GM23248 (cell line): Measurements from ENCODE around the gene UST. TPM values are rescaled to one million over a fixed set of nuclear protein-coding genes. Genes with fewer than 3 reads are reported as not detected.
A peak's percentile ranks its signal among the peaks of the same experiment; 100 is the strongest.

ENCODE experiments used
- DNase-seq: peaks from one replicate; pipeline ENCODE4 v3.0.0-alpha.2; 2015
- H2AFZ ChIP-seq: fragments of 200-600 bp; sonication (generic); 2 replicates; pipeline ENCODE4 v1.6.1; 2016; ENCODE audit warnings: antibody characterized with exemption
- H3F3A ChIP-seq: fragments of 200-600 bp; sonication (generic); 2 replicates; pipeline ENCODE4 v1.6.1; 2016; ENCODE audit warnings: mild to moderate bottlenecking, antibody characterized with exemption, mixed run types; ENCODE audit not compliant: insufficient read depth
- H3K27ac ChIP-seq: fragments of 200-600 bp; sonication (generic); 2 replicates; pipeline ENCODE4 v1.5.1; 2016; ENCODE audit warnings: mild to moderate bottlenecking
- H3K27me3 ChIP-seq: fragments of 200-600 bp; sonication (generic); replicated peaks from 2 replicates; pipeline ENCODE4 v1.6.1; 2016; ENCODE audit warnings: mild to moderate bottlenecking; ENCODE audit not compliant: insufficient read depth
- H3K36me3 ChIP-seq: fragments of 200-600 bp; sonication (generic); 2 replicates; pipeline ENCODE4 v1.6.1; 2016; ENCODE audit warnings: low read depth, mild to moderate bottlenecking
- H3K4me1 ChIP-seq: fragments of 200-600 bp; sonication (generic); 2 replicates; pipeline ENCODE4 v1.6.1; 2016; ENCODE audit warnings: mild to moderate bottlenecking; ENCODE audit not compliant: insufficient read depth
- H3K4me2 ChIP-seq: fragments of 200-600 bp; sonication (generic); one replicate; pipeline ENCODE4 v1.6.1; 2016; ENCODE audit warnings: mild to moderate bottlenecking; ENCODE audit not compliant: unreplicated experiment
- H3K4me3 ChIP-seq: fragments of 200-600 bp; sonication (generic); 2 replicates; pipeline ENCODE4 v1.5.1; 2016; ENCODE audit warnings: mild to moderate bottlenecking
- H3K79me2 ChIP-seq: fragments of 200-600 bp; sonication (generic); 2 replicates; pipeline ENCODE4 v1.6.1; 2016; ENCODE audit warnings: mild to moderate bottlenecking; ENCODE audit not compliant: insufficient read depth
- H3K9ac ChIP-seq: fragments of 200-600 bp; sonication (generic); 2 replicates; pipeline ENCODE4 v1.6.1; 2016; ENCODE audit warnings: mild to moderate bottlenecking
- H3K9me2 ChIP-seq: fragments of 200-600 bp; sonication (generic); 2 replicates; pipeline ENCODE4 v1.6.1; 2016; ENCODE audit warnings: mixed run types, mild to moderate bottlenecking, moderate library complexity; ENCODE audit not compliant: insufficient read depth
- H3K9me3 ChIP-seq: fragments of 200-600 bp; sonication (generic); one replicate; pipeline ENCODE4 v1.6.1; 2017; ENCODE audit warnings: low read depth
- H4K20me1 ChIP-seq: fragments of 200-600 bp; sonication (generic); 2 replicates; pipeline ENCODE4 v1.6.0; 2016; ENCODE audit not compliant: insufficient read depth
- EZH2 ChIP-seq: fragments of 200-600 bp; sonication (generic); IDR thresholded peaks from 2 replicates; pipeline ENCODE4 v1.6.1; 2018; ENCODE audit warnings: antibody characterized with exemption, mild to moderate bottlenecking; ENCODE audit not compliant: insufficient read depth, poor library complexity, severe bottlenecking
- EZH2phosphoT487 ChIP-seq: fragments of 200-600 bp; sonication (generic); IDR thresholded peaks from 2 replicates; pipeline ENCODE4 v1.6.1; 2018; ENCODE audit warnings: antibody characterized with exemption, moderate library complexity, mild to moderate bottlenecking, low read depth; ENCODE audit not compliant: insufficient read depth
- WGBS, 2 experiments: methylation state at CpG; one replicate each; pipeline ENCODE4 v1.1.6; 2015 to 2017; ENCODE audit warnings: low lambda C conversion rate in 2 of 2, low coverage in 1 of 2; ENCODE audit errors: missing lambda C conversion rate in 2 of 2; 5-methylcytosine and 5-hydroxymethylcytosine counted together
- in situ Hi-C: fragments of 300-500 bp; cut with MboI; formaldehyde crosslinking; loops from 2 replicates; pipeline ENCODE4 v1.15.0; 2020
- polyA plus RNA-seq: library from polyadenylated mRNA; unstranded; fragments of >200 nt; fragmentation: Nextera tagmentation; extraction: Ambion mirVana; gene quantifications from 2 replicates; pipeline ENCODE4 v1.2.1, GENCODE V29; 2016
- total RNA-seq: library from RNA; depleted of rRNA; stranded (reverse); fragments of >200 nt; shearing (Covaris generic); gene quantifications from 2 replicates; pipeline ENCODE4 v1.2.3, GENCODE V29; 2014

Gene UST
- total and polyA plus RNA-seq, 2 experiments from 2014 or later, result 10.1 to 23.3 TPM

DNA sequence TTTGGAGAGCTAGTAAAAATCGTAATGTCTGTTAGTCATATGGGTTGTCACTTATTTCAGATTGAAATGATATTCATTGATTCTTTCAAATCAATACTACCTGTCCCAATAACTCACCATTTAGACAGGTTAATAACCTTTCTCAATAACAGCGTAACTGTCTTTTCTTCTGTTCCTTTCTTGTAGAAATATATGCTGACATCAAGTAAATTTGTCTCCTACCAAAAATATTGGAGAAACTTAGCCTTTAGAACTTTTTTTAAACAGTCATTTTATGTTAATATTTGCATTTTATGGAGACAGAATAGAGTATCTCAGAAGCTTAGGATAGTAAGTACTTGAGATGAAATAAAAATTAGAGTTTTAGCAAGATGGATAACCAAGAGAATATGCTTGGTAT is 278.2 kb downstream of the UST start:
- DNase-seq, result no peak
- Histone ChIP-seq H3K9me3 (no peaks in the 10 kb centered on the region), H3K36me3 (no peaks in the 10 kb centered on the region; the same call in 1 of the 2 replicates), H3K4me1 (peaks cover 20% of the 10 kb centered on the region), H3F3A (peaks cover 25% of the 10 kb centered on the region), H4K20me1 (no peaks in the 10 kb centered on the region), H3K9ac (no peak overlapping the region), H3K27ac (no peak overlapping the region), H3K4me2 (no peak overlapping the region), H3K79me2 (no peaks in the 10 kb centered on the region), H2AFZ (no peak overlapping the region), H3K4me3 (no peak overlapping the region), H3K27me3 (no peaks in the 10 kb centered on the region), H3K9me2 (no peaks in the 10 kb centered on the region)
- WGBS, 2 experiments, result 90 to 95% methylated on average over 2 of the region's 2 CpGs
- in situ Hi-C loops, result no loop called here
- TF ChIP-seq EZH2 (no peak), EZH2phosphoT487 (no peak)

GRCh38 chr6:149026530-149026942 is 279.7 kb downstream of the UST start:
- Histone ChIP-seq H3F3A (peaks cover 34% of the 10 kb centered on the region), H3K79me2 (no peaks in the 10 kb centered on the region), H3K27ac (peak overlapping the region; percentile 78), H3K9me3 (no peaks in the 10 kb centered on the region), H4K20me1 (no peaks in the 10 kb centered on the region), H3K9me2 (no peaks in the 10 kb centered on the region), H2AFZ (no peak overlapping the region), H3K36me3 (no peaks in the 10 kb centered on the region; the same call in 1 of the 2 replicates), H3K27me3 (no peaks in the 10 kb centered on the region), H3K4me1 (peaks cover 26% of the 10 kb centered on the region), H3K9ac (peak overlapping the region; percentile 55), H3K4me2 (peak overlapping the region; percentile 55), H3K4me3 (no peak overlapping the region)
- TF ChIP-seq EZH2phosphoT487 (no peak), EZH2 (no peak)
- DNase-seq, result peak; percentile 94
- in situ Hi-C loops, result no loop called here
- 2 to 5% methylated on average over 4 of the region's 4 CpGs for WGBS, 2 experiments

GRCh38 chr6:149027484-149027883 is 280.7 kb downstream of the UST start:
- H3K9ac ChIP-seq, result peak overlapping the region; percentile 9; the same call in 1 of the 2 replicates
- no peaks in the 10 kb centered on the region for H3K79me2 ChIP-seq
- in situ Hi-C loops, result no loop called here
- H3K9me2 ChIP-seq, result no peaks in the 10 kb centered on the region
- H3K36me3 ChIP-seq, result no peaks in the 10 kb centered on the region
- peak overlapping the region; percentile 55 for H3K4me2 ChIP-seq
- TF ChIP-seq EZH2 (no peak), EZH2phosphoT487 (no peak)
- peaks cover 40% of the 10 kb centered on the region for H3F3A ChIP-seq
- no peaks in the 10 kb centered on the region for H4K20me1 ChIP-seq
- no peaks in the 10 kb centered on the region for H3K9me3 ChIP-seq
- H2AFZ ChIP-seq, result no peak overlapping the region
- no peaks in the 10 kb centered on the region for H3K27me3 ChIP-seq
- DNase-seq, result no peak
- H3K27ac ChIP-seq, result peak overlapping the region; percentile 78
- H3K4me3 ChIP-seq, result no peak overlapping the region
- WGBS, 2 experiments, result 92 to 96% methylated on average over 1 of the region's 1 CpG
- H3K4me1 ChIP-seq, result peaks cover 35% of the 10 kb centered on the region

DNA sequence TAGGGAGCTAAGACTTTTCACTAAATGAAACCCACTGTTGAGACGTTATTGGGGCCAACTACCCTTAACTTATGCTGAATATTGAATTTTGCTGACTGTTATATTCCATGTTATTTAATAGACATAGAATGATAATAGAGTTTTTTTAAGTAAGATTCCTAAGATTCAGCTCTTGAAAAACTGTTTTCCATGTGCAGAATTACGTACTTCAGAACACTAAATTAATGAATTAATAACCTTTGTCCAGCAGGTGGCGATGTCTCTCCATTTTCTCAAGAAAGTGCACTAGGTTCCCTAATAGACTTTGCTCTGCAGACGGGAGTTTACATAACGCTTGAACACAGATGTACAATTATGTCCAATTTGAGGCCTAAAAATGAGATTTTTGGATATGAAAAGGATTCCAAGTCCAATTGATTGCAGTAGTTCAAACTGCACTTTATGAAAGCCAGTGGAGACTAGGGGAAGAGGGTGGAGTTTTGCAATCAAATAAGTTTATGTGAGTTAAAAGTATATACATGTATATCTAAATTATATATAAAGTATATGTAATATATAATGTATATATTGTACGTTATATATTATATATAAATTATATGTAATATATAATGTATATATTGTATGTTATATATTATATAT is 282.1 kb downstream of the UST start:
- H3F3A ChIP-seq, result peaks cover 52% of the 10 kb centered on the region
- in situ Hi-C loops, result no loop called here
- H3K9ac ChIP-seq, result no peak overlapping the region
- H3K79me2 ChIP-seq, result no peaks in the 10 kb centered on the region
- H3K4me2 ChIP-seq, result no peak overlapping the region
- no peak overlapping the region for H3K4me3 ChIP-seq
- WGBS, 2 experiments, result 5 to 7% methylated on average over 6 of the region's 6 CpGs
- no peak overlapping the region for H3K27ac ChIP-seq
- no peak for TF ChIP-seq EZH2
- TF ChIP-seq EZH2phosphoT487, result no peak
- DNase-seq, result peak; percentile 92
- H3K27me3 ChIP-seq, result no peaks in the 10 kb centered on the region
- H3K9me2 ChIP-seq, result no peaks in the 10 kb centered on the region
- no peaks in the 10 kb centered on the region for H3K36me3 ChIP-seq
- H3K9me3 ChIP-seq, result no peaks in the 10 kb centered on the region
- H2AFZ ChIP-seq, result no peak overlapping the region
- no peaks in the 10 kb centered on the region for H4K20me1 ChIP-seq
- H3K4me1 ChIP-seq, result peaks cover 48% of the 10 kb centered on the region
